Measurements from ENCODE around the gene UIMC1.
A peak's percentile ranks its signal among the peaks of the same experiment; 100 is the strongest.

The UIMC1 gene

GRCh38 chr5:176889321-176890280, 117.0 kb downstream of the UIMC1 start:
- no peak for TF ChIP-seq CTCF (IDR thresholded peaks at IDR 0.05; ENCODE audit: extremely low read depth, missing control alignments)
- DNase-seq (ENCODE audit: low spot score) = no peak

DNA sequence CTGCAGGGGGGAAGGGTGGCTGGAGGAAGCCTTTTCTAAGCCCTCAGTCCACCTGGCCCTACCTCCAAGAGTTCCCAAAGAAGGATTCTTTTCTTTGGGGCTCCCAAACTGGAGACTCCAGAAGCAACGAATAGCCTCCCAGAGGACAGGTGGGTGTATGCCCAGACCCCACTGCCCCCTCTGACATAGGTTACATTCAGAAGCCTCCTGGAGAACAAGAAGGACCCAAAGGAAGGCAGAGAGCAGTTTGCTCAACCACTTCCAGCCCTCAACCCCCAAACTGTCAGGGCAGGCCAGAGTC, 117.8 kb downstream of the UIMC1 start:
- TF ChIP-seq CTCF (IDR thresholded peaks at IDR 0.05; ENCODE audit: extremely low read depth, missing control alignments) = no peak
- DNase-seq (ENCODE audit: low spot score) = peak; percentile 4

- peak; percentile 3 for DNase-seq (ENCODE audit: low spot score)
- TF ChIP-seq CTCF (IDR thresholded peaks at IDR 0.05; ENCODE audit: extremely low read depth, missing control alignments) = no peak
Measured at GRCh38 chr5:176888016-176888864, 118.3 kb downstream of the UIMC1 start.

GRCh38 chr5:176887252-176887849, 119.2 kb downstream of the UIMC1 start:
- DNase-seq (ENCODE audit: low spot score) = no peak
- no peak for TF ChIP-seq CTCF (IDR thresholded peaks at IDR 0.05; ENCODE audit: extremely low read depth, missing control alignments)

DNA sequence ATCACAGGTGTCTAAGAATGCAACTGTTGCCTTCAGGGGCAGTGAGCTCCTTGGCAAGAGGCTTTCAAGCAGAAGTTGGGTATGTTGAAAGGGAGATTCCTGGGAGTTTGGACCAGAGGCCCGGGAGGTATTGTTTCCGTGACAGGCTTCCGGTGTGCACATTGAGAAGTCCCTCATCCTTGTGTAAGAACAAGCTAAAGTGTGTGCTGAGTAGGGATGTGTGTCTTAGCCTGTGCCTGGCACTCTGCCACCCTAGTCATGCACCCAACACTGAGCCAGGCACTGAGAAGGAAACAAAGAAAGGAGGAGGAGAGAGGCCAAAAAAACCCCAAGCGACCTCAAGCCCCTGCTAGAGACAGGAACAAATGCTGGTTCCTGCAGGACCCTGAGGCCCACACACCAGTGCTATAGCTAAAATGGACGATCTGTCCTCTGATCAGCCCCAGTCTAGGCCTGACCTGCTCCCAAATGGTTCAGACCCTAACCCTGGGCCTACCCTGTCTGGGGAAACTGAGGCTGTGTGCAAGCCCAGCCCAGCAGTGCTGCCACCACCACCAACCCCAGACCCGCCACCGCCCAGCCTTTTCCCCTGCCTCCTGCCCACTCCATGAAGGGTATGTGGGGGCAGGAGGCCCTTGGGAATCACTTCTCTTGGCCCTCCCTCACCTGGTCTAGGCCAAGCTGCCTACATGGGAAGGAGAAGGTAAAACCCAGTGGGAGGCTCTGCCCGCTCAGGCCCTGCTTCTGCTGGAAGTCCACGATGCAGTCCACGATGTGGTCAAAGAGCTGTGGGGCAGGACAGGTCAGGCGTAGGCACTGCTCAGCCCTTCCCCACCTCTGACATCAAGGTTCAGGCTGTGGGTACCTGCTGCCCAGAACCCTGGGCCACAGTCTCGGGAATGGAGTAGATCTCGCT, 120.0 kb downstream of the UIMC1 start:
- no peak for TF ChIP-seq CTCF (IDR thresholded peaks at IDR 0.05; ENCODE audit: extremely low read depth, missing control alignments)
- DNase-seq (ENCODE audit: low spot score) = no peak

GRCh38 chr5:176884571-176884890, 122.0 kb downstream of the UIMC1 start:
- no peak for DNase-seq (ENCODE audit: low spot score)
- TF ChIP-seq CTCF (IDR thresholded peaks at IDR 0.05; ENCODE audit: extremely low read depth, missing control alignments) = no peak

Data from GM20000 (cell line).